ENCODE results near the gene CTSW.
A peak's percentile ranks its signal among the peaks of the same experiment; 100 is the strongest.

The CTSW gene

GRCh38 chr11:65927904-65928397, 48.3 kb downstream of the CTSW start (continued):
- TF ChIP-seq ZNF148 (tag by site-specific recombination; IDR thresholded peaks at IDR 0.05; ENCODE audit: borderline replicate concordance) (no peak), GLIS2 (tag by site-specific recombination; IDR thresholded peaks at IDR 0.05) (no peak)

- Histone ChIP-seq H3K4me3 (ENCODE audit: low read depth, low read length) (no peak overlapping the region), H3K9me3 (ENCODE audit: control insufficient read depth, insufficient read depth, low read depth, low read length) (no peaks in the 10 kb centered on the region), H3K36me3 (ENCODE audit: control insufficient read depth in 2 of 2, insufficient read depth in 1 of 2, low read length in 2 of 2) (no peaks in the 10 kb centered on the region), H3K27ac (ENCODE audit: extremely low read depth, low read depth, low read length) (no peak overlapping the region), H3K4me1 (ENCODE audit: control insufficient read depth, insufficient read depth, low read length) (no peaks in the 10 kb centered on the region)
- POLR2A ChIA-PET, result no interaction called here
- TF ChIP-seq ZNF24 (tag by site-specific recombination; IDR thresholded peaks at IDR 0.05) (no peak), REPIN1 (tag by site-specific recombination; IDR thresholded peaks at IDR 0.05; ENCODE audit: low read depth) (no peak), ZNF654 (tag by site-specific recombination; IDR thresholded peaks at IDR 0.05; ENCODE audit: low read depth) (no peak), BCL11A (tag by site-specific recombination; IDR thresholded peaks at IDR 0.05; ENCODE audit: low read depth) (no peak), KLF8 (tag by site-specific recombination; IDR thresholded peaks at IDR 0.05) (no peak), ZBTB6 (tag by site-specific recombination; IDR thresholded peaks at IDR 0.05) (no peak), ZNF280C (tag by site-specific recombination; IDR thresholded peaks at IDR 0.05) (no peak)
- CTCF ChIA-PET, result interaction anchor here (1.2 kb wide), 1 partner anchor 41 kb away, joined by 4 read pairs; the partner anchor contains the start of gene FIBP
Measured at GRCh38 chr11:65928667-65929066, 49.0 kb downstream of the CTSW start.

- no peak overlapping the region for H3K27ac ChIP-seq (ENCODE audit: extremely low read depth, low read depth, low read length)
- TF ChIP-seq GLIS2 (tag by site-specific recombination; IDR thresholded peaks at IDR 0.05) (peak; percentile 17; the same call in 1 of the 2 replicates), ZNF350 (tag by site-specific recombination; IDR thresholded peaks at IDR 0.05) (no peak)
- ChIA-PET CTCF (interaction anchor here (1.1 to 1.5 kb wide), 5 partner anchors 42 to 72 kb away, joined by 3 to 5 read pairs (median 5); partner anchors contain the start of gene FIBP), POLR2A (interaction anchor here (1.0 kb wide), 1 partner anchor 16 kb away, joined by 3 read pairs; no protein-coding TSS in a partner anchor)
- no peaks in the 10 kb centered on the region for H3K36me3 ChIP-seq (ENCODE audit: control insufficient read depth in 2 of 2, insufficient read depth in 1 of 2, low read length in 2 of 2)
- H3K9me3 ChIP-seq (ENCODE audit: control insufficient read depth, insufficient read depth, low read depth, low read length), result no peaks in the 10 kb centered on the region
- no peak overlapping the region for H3K4me3 ChIP-seq (ENCODE audit: low read depth, low read length)
- no peaks in the 10 kb centered on the region for H3K4me1 ChIP-seq (ENCODE audit: control insufficient read depth, insufficient read depth, low read length)
Measured at GRCh38 chr11:65931773-65932557, 52.3 kb downstream of the CTSW start.

- Histone ChIP-seq H3K27ac (ENCODE audit: extremely low read depth, low read depth, low read length) (no peak overlapping the region), H3K36me3 (ENCODE audit: control insufficient read depth in 2 of 2, insufficient read depth in 1 of 2, low read length in 2 of 2) (no peaks in the 10 kb centered on the region), H3K4me3 (ENCODE audit: low read depth, low read length) (no peak overlapping the region), H3K9me3 (ENCODE audit: control insufficient read depth, insufficient read depth, low read depth, low read length) (no peaks in the 10 kb centered on the region), H3K4me1 (ENCODE audit: control insufficient read depth, insufficient read depth, low read length) (no peaks in the 10 kb centered on the region)
- CTCF ChIA-PET, result interaction anchor here (1.1 to 1.5 kb wide), 4 partner anchors 43 to 73 kb away, joined by 3 to 5 read pairs (median 4); partner anchors contain the start of gene FIBP
- POLR2A ChIA-PET, result no interaction called here
- TF ChIP-seq ZNF138 (tag by site-specific recombination; IDR thresholded peaks at IDR 0.05; ENCODE audit: borderline replicate concordance) (no peak), ZBTB17 (tag by site-specific recombination; IDR thresholded peaks at IDR 0.05) (0 out of 2 replicates have a peak, but pooled peaks have one; percentile 14), ZNF391 (tag by site-specific recombination; IDR thresholded peaks at IDR 0.05; ENCODE audit: borderline replicate concordance, low read depth) (no peak), ZBTB48 (tag by site-specific recombination; IDR thresholded peaks at IDR 0.05) (no peak), ZNF692 (tag by site-specific recombination; IDR thresholded peaks at IDR 0.05) (no peak), ZIC2 (tag by site-specific recombination; IDR thresholded peaks at IDR 0.05) (no peak), ZNF274 (IDR thresholded peaks at IDR 0.05; ENCODE audit: low read length) (no peak), ZNF274 (tag by site-specific recombination; IDR thresholded peaks at IDR 0.05; ENCODE audit: borderline replicate concordance) (no peak), ZNF629 (tag by site-specific recombination; IDR thresholded peaks at IDR 0.05) (0 out of 2 replicates have a peak, but pooled peaks have one; percentile 17), ZBTB6 (tag by site-specific recombination; IDR thresholded peaks at IDR 0.05) (0 out of 2 replicates have a peak, but pooled peaks have one; percentile 12)
Measured at GRCh38 chr11:65932558-65932919, 52.9 kb downstream of the CTSW start.

Data from HEK293 (cell line).